ENCODE results near the gene VPS37D.

VPS37D gene

GRCh38 chr7:73681031-73681430, 13.4 kb downstream of the VPS37D start:
- DNase-seq = no peak

GRCh38 chr7:73682745-73683055, 15.1 kb downstream of the VPS37D start:
- no peak for DNase-seq

GRCh38 chr7:73683056-73683787, 15.6 kb downstream of the VPS37D start, which contains the start of the genes BUD23 and DNAJC30:
TSS of gene BUD23 (plus strand) at chr7:73683597. CDS start at chr7:73683626, 29 bp downstream.
TSS of gene DNAJC30 (minus strand) at chr7:73683453. CDS start at chr7:73683423, 30 bp downstream.
- DNase-seq = peak; percentile 96

GRCh38 chr7:73683788-73684693, 16.4 kb downstream of the VPS37D start:
- no peak for DNase-seq

DNA sequence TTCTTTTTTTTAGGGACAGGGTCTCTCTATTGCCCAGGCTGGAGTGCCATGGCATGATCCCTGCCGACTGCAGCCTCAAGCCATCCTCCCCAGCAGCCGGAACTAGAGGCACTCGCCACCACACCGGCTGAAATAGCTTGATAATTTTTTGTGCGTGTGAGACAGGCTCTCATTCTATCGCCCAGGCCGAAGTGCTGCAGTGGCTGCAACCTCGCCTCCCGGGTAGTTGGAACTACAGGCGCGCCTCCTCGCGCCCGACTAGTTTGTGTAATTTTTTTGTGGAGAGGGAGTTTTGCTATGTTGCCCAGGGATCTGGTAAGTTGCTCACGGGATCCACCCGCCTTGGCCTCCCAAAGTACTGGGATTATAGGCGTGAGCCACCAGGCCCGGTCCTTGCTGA, 17.7 kb downstream of the VPS37D start:
- no peak for DNase-seq

DNA sequence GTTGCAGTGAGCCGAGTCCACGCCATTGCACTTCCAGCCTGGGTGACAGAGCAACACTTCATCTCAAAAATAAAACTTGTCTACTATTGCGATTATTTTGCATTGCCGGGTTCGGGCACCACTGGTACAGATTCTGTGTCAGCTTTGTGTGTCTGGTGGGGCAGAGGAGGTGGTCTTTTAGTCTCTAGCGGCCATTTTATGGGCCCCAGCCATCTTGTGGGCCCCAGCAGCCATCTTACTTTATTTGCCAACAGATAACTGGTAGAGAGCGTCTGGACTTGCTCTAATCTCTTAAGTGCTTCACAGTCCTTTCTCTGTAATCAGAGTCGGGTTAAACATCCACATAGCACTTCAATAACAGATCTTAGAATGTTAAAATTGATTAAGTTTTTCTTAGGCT, 20.7 kb downstream of the VPS37D start:
- no peak for DNase-seq

DNA sequence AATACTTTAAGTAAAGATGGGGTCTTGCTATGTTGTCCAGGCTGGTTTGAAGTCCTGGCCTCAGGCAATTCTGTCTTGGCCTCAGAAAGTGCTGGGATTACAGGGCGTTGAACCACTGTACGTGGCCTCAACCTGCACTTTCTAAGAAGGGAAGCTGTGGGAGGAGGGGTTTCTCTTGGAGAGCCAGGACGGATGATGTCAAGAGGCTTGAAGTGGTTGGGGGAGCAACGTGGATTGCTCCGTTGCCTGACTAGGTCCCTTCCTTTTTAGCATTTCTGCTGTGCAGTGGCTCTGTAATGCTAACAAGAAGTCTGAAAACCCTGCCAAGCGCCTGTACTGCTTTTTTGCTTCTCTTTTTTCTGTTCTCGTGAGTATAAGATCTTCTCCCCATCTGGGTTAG, 23.0 kb downstream of the VPS37D start:
- DNase-seq = no peak

DNA sequence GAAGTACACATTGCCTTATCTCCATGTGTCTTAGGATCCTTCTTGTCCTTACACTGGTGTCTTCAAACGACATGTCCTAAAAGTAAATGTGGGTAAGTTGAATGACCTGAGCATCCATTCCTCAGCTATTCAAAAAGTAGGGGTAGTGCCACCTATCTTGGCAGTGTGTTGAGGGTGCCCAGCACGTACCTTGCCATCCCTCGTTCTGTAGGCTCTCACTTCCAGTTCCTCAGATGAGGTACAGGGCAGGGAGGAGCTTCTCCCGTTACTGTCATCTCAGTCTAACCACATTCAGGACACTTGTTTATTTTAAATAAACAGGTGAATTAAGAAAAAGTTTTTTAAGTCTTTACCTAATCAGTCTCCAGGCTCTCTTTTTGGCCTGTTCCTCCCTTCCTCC, 28.7 kb downstream of the VPS37D start:
- no peak for DNase-seq

DNA sequence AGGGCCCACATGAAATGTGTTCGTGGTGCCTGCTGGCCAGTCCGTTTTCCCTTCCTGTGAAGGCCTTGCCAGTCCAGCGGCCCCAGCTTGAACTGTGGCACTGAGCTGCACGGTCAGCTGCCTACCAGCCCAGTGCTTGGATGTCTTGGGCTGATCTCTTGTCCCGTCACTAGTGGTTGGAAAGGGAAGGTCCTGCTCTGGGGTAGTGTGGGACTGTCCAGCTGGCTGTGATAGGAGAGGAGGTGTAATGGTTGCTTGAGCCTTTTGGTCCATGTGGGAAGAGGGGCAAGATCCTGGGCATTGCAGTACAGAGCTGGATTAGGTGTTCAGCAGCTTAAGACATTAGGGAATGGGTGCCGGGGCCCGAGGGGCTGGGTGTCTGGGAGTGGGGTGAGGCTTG, 30.8 kb downstream of the VPS37D start:
- DNase-seq = no peak

- DNase-seq = no peak
These were observed 31.9 kb downstream of the VPS37D start for GRCh38 chr7:73699370-73700068.

- DNase-seq = no peak
These were observed 32.4 kb downstream of the VPS37D start for GRCh38 chr7:73700069-73700423.

DNA sequence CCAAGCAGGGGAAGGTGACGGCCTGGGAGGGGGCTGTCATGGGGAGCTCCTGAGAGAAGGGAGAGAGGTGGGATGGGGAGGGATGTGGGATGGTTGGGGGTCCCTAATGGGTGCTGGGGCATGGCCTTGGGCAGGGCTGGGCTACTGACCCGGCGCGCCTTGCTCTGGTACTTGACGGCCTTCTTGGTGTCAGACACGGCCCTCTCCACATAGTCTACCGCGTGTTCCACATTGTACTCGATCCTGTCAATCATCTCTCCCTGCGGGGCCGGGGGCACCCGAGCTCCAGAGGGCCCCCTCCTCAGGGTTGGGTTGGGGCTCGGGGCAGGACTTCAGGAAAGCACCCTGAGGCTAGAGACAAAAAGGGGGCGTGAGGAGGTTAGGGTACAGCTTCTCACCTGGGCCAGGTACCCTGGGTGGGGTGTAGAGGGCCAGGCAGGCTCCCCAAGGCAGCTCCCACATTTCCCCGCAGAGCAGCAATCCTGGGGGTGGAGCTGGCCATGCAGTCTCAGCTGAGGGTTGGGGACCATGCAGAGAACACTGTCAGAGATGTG, 33.0 kb downstream of the VPS37D start:
- no peak for DNase-seq

DNA sequence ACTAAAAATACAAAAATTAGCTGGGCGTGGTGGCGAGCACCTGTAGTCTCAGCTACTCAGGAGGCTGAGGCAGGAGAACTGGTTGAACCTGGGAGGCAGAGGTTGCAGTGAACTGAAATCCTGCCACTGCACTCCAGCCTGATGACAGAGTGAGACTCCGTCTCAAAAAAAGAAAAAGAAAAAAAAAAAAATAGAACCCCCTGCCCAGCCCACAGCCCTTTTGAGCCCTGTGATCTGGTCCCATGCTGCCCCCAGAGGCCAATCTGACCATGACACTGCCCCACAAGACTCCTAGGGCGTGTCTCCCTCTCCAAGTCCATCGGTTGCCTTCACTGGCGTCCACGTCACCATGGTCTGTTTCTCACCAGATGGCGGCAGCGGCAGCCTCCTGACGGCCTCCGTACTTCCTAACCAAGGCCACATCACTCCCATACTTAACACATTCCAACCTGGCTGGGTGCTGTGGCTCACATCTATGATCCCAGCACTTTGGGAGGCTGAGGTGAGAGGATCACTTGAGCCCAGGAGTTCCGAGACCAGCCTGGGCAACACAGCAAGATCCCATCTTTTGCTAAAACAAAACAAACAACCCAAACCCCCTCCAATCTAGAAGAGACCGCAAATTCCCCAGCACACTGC, 33.8 kb downstream of the VPS37D start:
- peak; percentile 35 for DNase-seq

DNA sequence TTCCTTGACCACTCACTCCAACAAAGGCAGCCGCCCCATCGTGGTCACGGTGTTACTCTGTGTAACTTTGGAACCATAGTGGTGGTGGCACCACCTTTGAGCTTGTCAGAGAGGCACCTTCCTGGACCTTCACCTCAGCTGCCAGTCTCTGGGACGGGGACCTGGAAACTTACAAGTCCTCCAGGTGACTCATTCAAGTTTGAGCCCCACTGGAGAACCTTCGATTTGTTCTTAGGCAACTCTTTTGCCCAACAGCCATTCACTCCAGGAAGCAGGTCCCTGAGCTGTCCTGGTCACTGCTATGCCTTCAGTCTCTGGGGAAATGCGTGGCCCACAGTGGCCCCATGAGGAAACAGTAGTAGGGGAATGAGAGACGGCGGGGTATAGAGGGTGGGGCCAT, 34.6 kb downstream of the VPS37D start:
- no peak for DNase-seq

GRCh38 chr7:73702665-73703064, 35.0 kb downstream of the VPS37D start:
- no peak for DNase-seq

GRCh38 chr7:73703225-73703624, 35.6 kb downstream of the VPS37D start:
- DNase-seq = no peak

- DNase-seq = peak; percentile 28
These were observed 36.4 kb downstream of the VPS37D start for GRCh38 chr7:73703757-73704639.

DNA sequence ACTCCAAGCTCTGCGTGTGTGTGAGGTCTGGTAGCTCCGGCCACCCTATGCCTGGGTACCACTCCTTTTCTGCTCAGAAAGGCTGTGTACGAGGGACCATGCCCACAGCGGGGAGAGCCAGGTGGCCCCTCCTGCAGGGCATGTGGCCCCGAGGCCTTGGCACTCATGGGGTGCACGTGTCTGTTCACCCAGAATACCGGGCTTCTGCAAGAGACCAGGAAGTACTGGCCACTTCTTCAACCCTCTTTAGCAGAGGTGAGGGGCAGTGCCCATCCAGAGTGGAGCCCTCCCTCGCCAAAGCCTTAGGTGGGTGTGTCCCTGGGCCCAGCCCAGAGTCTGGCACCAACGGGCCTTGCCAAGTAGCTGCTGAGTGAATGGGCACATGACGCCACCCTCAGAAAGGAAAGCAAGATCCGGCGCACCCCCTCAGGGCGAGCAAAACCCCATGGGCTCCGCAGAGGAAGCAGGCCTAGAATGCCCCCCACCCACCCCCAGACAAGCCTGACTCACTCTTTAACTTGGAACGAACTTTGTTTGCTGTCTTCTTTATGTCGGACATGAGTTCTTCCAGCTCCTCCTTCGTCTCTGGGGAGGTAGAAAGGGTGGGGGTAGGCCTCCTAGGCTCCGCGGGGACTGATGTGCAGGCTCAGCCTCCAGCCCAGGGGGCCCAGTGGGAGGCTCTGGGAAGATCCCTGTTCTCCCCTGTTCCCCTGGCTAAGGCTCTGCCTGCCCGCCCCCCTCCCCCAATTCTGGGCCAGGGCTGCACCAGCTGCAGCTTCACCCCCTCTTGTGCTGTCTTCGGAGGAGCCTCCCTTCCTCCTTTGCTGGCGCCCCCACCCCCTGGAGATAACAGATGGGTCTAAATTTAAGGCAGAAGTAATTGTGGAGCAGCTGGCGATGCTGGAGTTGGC, 37.3 kb downstream of the VPS37D start:
- no peak for DNase-seq

- no peak for DNase-seq
These were observed 37.9 kb downstream of the VPS37D start for GRCh38 chr7:73705551-73705920.
